Measurements from ENCODE around the gene ZFP69B. TPM values are rescaled to one million over a fixed set of nuclear protein-coding genes. Genes with fewer than 3 reads are reported as not detected.

The ZFP69B gene
- 1 to 10 TPM; 1.0 to 2.4 (median 2.1) TPM for total RNA-seq
- under 1 TPM; 0.85 to 0.95 TPM for polyA plus RNA-seq

- TF ChIP-seq, protein P1, sequence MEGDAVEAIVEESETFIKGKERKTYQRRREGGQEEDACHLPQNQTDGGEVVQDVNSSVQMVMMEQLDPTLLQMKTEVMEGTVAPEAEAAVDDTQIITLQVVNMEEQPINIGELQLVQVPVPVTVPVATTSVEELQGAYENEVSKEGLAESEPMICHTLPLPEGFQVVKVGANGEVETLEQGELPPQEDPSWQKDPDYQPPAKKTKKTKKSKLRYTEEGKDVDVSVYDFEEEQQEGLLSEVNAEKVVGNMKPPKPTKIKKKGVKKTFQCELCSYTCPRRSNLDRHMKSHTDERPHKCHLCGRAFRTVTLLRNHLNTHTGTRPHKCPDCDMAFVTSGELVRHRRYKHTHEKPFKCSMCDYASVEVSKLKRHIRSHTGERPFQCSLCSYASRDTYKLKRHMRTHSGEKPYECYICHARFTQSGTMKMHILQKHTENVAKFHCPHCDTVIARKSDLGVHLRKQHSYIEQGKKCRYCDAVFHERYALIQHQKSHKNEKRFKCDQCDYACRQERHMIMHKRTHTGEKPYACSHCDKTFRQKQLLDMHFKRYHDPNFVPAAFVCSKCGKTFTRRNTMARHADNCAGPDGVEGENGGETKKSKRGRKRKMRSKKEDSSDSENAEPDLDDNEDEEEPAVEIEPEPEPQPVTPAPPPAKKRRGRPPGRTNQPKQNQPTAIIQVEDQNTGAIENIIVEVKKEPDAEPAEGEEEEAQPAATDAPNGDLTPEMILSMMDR (IDR thresholded peaks at IDR 0.05), result no peak
- intact Hi-C loops (cut with DNase I), result no loop called here
- FAIRE-seq, result no peak
- Histone ChIP-seq H3K27me3 (no peaks in the 10 kb centered on the region), H3K4me1 (peaks cover 0 to 3% (median 0%) of the 10 kb centered on the region in 3 donors), H3K27ac (peak within 1 kb of the TSS; percentile 30 to 68 (median 58)), H3K9me3 (no peaks in the 10 kb centered on the region), H3K36me3 (no peaks in the 10 kb centered on the region), H3K4me3 (peak within 1 kb of the TSS; percentile 57 to 78 (median 72))
- 0% methylated on average over 62 to 64 of the region's 64 CpGs for WGBS, 2 donors
- peak; percentile 97 to 100 (median 100) for ATAC-seq
- DNase-seq, result peak; percentile 89 to 99 (median 93)
Measured at GRCh38 chr1:40449684-40450494, at the start of gene ZFP69B. Gene ZFP69B (plus strand): TSS chr1:40450476. CDS start chr1:40450962, 486 bp downstream.

GRCh38 chr1:40401473-40402201, 48.6 kb upstream of the ZFP69B start:
- whole genome bisulfite sequencing, 2 donors, result 78 to 86% methylated on average over 7 of the region's 7 CpGs
- Histone ChIP-seq H3K27me3 (no peaks in the 10 kb centered on the region), H3K36me3 (no peaks in the 10 kb centered on the region), H3K4me1 (peaks cover 0 to 16% (median 9%) of the 10 kb centered on the region in 3 donors), H3K9me3 (no peaks in the 10 kb centered on the region), H3K27ac (no peak overlapping the region), H3K4me3 (no peak overlapping the region)
- no peak for DNase-seq
- TF ChIP-seq, protein P1 (IDR thresholded peaks at IDR 0.05), result no peak
- intact Hi-C loops (cut with DNase I), result loop anchor here in 2 of 3 donors (5.0 kb wide), 2 partner anchors 244 to 259 kb away; no protein-coding TSS in a partner anchor
- FAIRE-seq, result no peak
- no peak for ATAC-seq

DNA sequence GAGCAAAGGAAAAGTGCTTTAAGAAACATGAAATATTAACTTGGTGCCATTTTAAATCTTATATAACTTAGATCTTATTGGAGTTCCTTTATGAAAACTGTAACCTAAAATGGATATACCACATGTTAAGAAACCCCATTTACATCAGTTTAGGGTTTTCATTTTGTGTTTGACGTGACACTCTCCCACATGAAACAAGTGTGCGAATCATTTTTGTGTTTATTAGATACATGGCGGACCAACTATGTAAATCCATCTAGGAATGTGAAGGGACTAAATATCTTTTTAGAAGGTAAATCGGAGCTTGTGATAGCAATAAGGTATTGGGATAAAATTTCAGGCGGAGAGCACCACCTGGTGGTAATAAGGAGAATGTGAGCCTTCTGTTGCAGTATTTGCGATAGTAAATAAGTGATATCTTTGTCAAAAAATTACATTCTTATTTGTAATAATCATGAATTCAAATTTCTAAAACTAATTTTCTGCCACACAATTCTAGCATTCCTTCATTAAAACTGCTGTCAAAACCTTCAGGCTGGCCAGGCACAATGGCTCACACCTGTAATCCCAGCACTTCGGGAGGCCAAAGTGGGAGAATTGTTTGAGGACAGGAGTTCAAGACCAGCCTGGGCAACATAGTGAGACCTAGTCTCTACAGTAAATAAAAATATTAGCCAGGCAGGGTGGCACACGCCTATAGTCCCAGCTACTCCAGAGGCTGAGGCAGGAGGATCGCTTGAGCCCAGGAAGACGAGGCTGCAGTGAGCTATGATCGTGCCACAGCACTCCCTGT, 45.4 kb upstream of the ZFP69B start:
- H3K36me3 ChIP-seq, result peaks cover 0 to 3% (median 0%) of the 10 kb centered on the region in 3 donors
- no peak for DNase-seq
- peak; percentile 86 for FAIRE-seq
- H3K27ac ChIP-seq, result no peak overlapping the region
- no peak overlapping the region for H3K4me3 ChIP-seq
- H3K9me3 ChIP-seq, result no peaks in the 10 kb centered on the region
- H3K27me3 ChIP-seq, result no peaks in the 10 kb centered on the region
- intact Hi-C loops (cut with DNase I), result loop anchor here in 2 of 3 donors (5.0 kb wide), 2 partner anchors 248 to 263 kb away; no protein-coding TSS in a partner anchor
- WGBS, 2 donors, result 40 to 42% methylated on average over 11 of the region's 11 CpGs
- TF ChIP-seq, protein P1 (IDR thresholded peaks at IDR 0.05), result peak; percentile 56 to 83 (median 70)
- H3K4me1 ChIP-seq, result peaks cover 0 to 13% (median 9%) of the 10 kb centered on the region in 3 donors
- peak; percentile 72 to 91 (median 88) for ATAC-seq

- peaks cover 0 to 3% (median 0%) of the 10 kb centered on the region in 3 donors for H3K36me3 ChIP-seq
- H3K4me3 ChIP-seq, result no peak overlapping the region
- H3K4me1 ChIP-seq, result peaks cover 0 to 9% (median 9%) of the 10 kb centered on the region in 3 donors
- no peaks in the 10 kb centered on the region for H3K27me3 ChIP-seq
- intact Hi-C loops (cut with DNase I), result no loop called here
- H3K9me3 ChIP-seq, result no peaks in the 10 kb centered on the region
- FAIRE-seq, result no peak
- DNase-seq, result no peak
- WGBS, 2 donors, result 61 to 64% methylated on average over 4 of the region's 4 CpGs
- TF ChIP-seq, protein P1 (IDR thresholded peaks at IDR 0.05), result no peak
- no peak for ATAC-seq
- no peak overlapping the region for H3K27ac ChIP-seq
Measured at GRCh38 chr1:40405812-40406211, 44.5 kb upstream of the ZFP69B start.

All from pancreas (tissue), 10 donors.